ENCODE data around the gene USP10. TPM values are rescaled to one million over a fixed set of nuclear protein-coding genes. Genes with fewer than 3 reads are reported as not detected.

Gene USP10
- total RNA-seq, 1 experiment from 2014 or later, result 203 TPM

- Histone ChIP-seq H4K20me1 (ENCODE audit: control insufficient read depth, insufficient read depth, insufficient read length) (no peaks in the 10 kb centered on the region), H2BK5ac (ENCODE audit: insufficient read length, low read length) (no peak overlapping the region), H4K8ac (replicated peaks; ENCODE audit: insufficient read length, low read depth, low read length) (no peak overlapping the region), H3K4me2 (ENCODE audit: insufficient read depth, insufficient read length, low read length) (no peak overlapping the region), H3K9ac (ENCODE audit: extremely low read depth, insufficient read length, low read length) (no peak overlapping the region), H2BK12ac (ENCODE audit: insufficient read length, low read depth, low read length) (no peak overlapping the region), H3K27me3 (ENCODE audit: insufficient read depth, low read length) (no peaks in the 10 kb centered on the region), H3K27ac (ENCODE audit: insufficient read length, low read depth, low read length) (no peak overlapping the region), H2AK5ac (ENCODE audit: insufficient read length, low read length) (no peak overlapping the region), H2AFZ (ENCODE audit: low read length) (no peak overlapping the region), H3K79me1 (ENCODE audit: insufficient read depth, low read depth, low read length, poor library complexity, severe bottlenecking) (no peaks in the 10 kb centered on the region), H3K18ac (ENCODE audit: insufficient read length, low read depth, low read length) (no peak overlapping the region), H2BK120ac (ENCODE audit: low read depth, low read length, poor library complexity, severe bottlenecking) (no peak overlapping the region), H3K9me3 (ENCODE audit: control insufficient read depth, low read depth, low read length) (no peaks in the 10 kb centered on the region), H4K5ac (ENCODE audit: insufficient read length, low read depth, low read length) (no peak overlapping the region), H3K23me2 (ENCODE audit: insufficient read length, low read depth, low read length, poor library complexity, severe bottlenecking) (no peaks in the 10 kb centered on the region), H3K79me2 (ENCODE audit: insufficient read depth, low read length) (no peaks in the 10 kb centered on the region), H3K4ac (ENCODE audit: low read depth, low read length) (no peak overlapping the region), H3K23ac (ENCODE audit: insufficient read length, low read depth, low read length) (no peak overlapping the region), H3K56ac (ENCODE audit: insufficient read length, low read depth, low read length) (no peak overlapping the region), H3K14ac (ENCODE audit: insufficient read depth, low read length) (no peak overlapping the region), H4K91ac (ENCODE audit: insufficient read length, low read depth, low read length) (no peak overlapping the region), H3T11ph (ENCODE audit: low read length) (no peak overlapping the region), H2BK20ac (ENCODE audit: low read depth, low read length, poor library complexity, severe bottlenecking) (no peak overlapping the region), H3K4me1 (ENCODE audit: insufficient read depth, low read length) (no peaks in the 10 kb centered on the region), H2BK15ac (ENCODE audit: low read depth, low read length) (no peak overlapping the region)
- no peak for DNase-seq
- Mint-ChIP-seq H3K9me3 (no peaks in the 10 kb centered on the region; a peak in 1 of 5 replicates), H3K27me3 (ENCODE audit: low read depth) (peaks cover 32% of the 10 kb centered on the region), H3K27ac (no peak overlapping the region), H3K4me3 (no peak overlapping the region), H3K36me3 (ENCODE audit: insufficient read depth in 1 of 3, low read depth in 3 of 3) (no peaks in the 10 kb centered on the region), H3K4me1 (peaks cover 9 to 11% of the 10 kb centered on the region in 2 experiments)
- TF ChIP-seq CTCF (conservative IDR thresholded peaks at IDR 0.05), result no peak
- WGBS (ENCODE audit: extremely low coverage, insufficient read length, low lambda C conversion rate), result no CpG with 5 or more reads among the region's 13 CpGs
Measured at GRCh38 chr16:84826558-84826941, 126.8 kb downstream of the USP10 start.

Measured in H9 (cell line).